GM12878 (cell line): ENCODE results near the gene RFFL. TPM values are rescaled to one million over a fixed set of nuclear protein-coding genes. Genes with fewer than 3 reads are reported as not detected.

Experiments
- ATAC-seq: fragments of 200-7000 bp; cut with Tn5 transposase; 3 replicates; pipeline ENCODE4 v1.9.1; 2020; ENCODE audit warnings: mild to moderate bottlenecking, moderate library complexity
- BruUV-seq: library from RNA; stranded (reverse); fragments of 400-500 nt; replicated peaks from 2 replicates; lab custom pipeline; 2021; lab: Mats Ljungman, UMichigan
- CTCF ChIA-PET: fragments of 300-600 bp; sonication (Branson Sonifier 250); formaldehyde crosslinking; extraction: SDS; loops from one replicate; lab custom pipeline; 2021; ENCODE audit warnings: inconsistent platforms; lab: Yijun Ruan, JAX
- POLR2A ChIA-PET: fragments of 350-600 bp; formaldehyde crosslinking; extraction: SDS; loops from one replicate; lab custom pipeline; 2021; ENCODE audit warnings: inconsistent platforms; lab: Charles Lee
- RAD21 ChIA-PET: fragments of 300-600 bp; sonication (Branson Sonifier 250); formaldehyde crosslinking; loops from one replicate; lab custom pipeline; 2023; ENCODE audit warnings: antibody characterized with exemption; ENCODE audit not compliant: unreplicated experiment; lab: Charles Lee
- SMC1A ChIA-PET: fragments of 300-600 bp; sonication (Branson Sonifier 250); formaldehyde crosslinking; loops from one replicate; lab custom pipeline; 2023; ENCODE audit not compliant: unreplicated experiment, uncharacterized antibody; lab: Charles Lee
- DNase-seq: peaks from one replicate; pipeline ENCODE4 v3.0.0-alpha.2; 2011; ENCODE audit warnings: low read depth, low spot score
- FAIRE-seq: peaks from 3 replicates; lab custom pipeline; 2011; peaks lifted over from hg19 to GRCh38; lab: Jason Lieb, UNC
- H2AFZ ChIP-seq: 2 replicates; pipeline ENCODE4 v1.6.0; 2011; ENCODE audit warnings: low read depth, low read length, control low read depth; ENCODE audit not compliant: control insufficient read depth
- H3K27ac ChIP-seq: 2 replicates; pipeline ENCODE4 v1.5.1; 2011; ENCODE audit warnings: control low read depth; ENCODE audit not compliant: control insufficient read depth, insufficient read depth
- H3K27me3 ChIP-seq, 2 experiments: replicated peaks in 1 of 2; 2 replicates each; pipeline versions ENCODE4 v1.6.0 to v1.6.1; 2011; ENCODE audit warnings: low read length in 1 of 2; ENCODE audit not compliant: control insufficient read depth in 2 of 2, insufficient read depth in 2 of 2
- H3K36me3 ChIP-seq, 2 experiments: 2 replicates each; pipeline ENCODE4 v1.5.1; 2011; ENCODE audit warnings: low read length in 1 of 2; ENCODE audit not compliant: control insufficient read depth in 2 of 2, insufficient read depth in 2 of 2
- H3K4me1 ChIP-seq: 2 replicates; pipeline ENCODE4 v1.6.1; 2011; ENCODE audit warnings: mild to moderate bottlenecking, low read length, moderate library complexity, mixed read lengths; ENCODE audit not compliant: control insufficient read depth, insufficient read depth
- H3K4me2 ChIP-seq: 2 replicates; pipeline ENCODE4 v1.6.0; 2011; ENCODE audit warnings: control low read depth; ENCODE audit not compliant: control insufficient read depth, insufficient read depth
- H3K4me3 ChIP-seq: fragments of 200-600 bp; sonication (generic); 2 replicates; pipeline ENCODE4 v1.5.1; 2016
- H3K79me2 ChIP-seq: 2 replicates; pipeline ENCODE4 v1.6.0; 2011; ENCODE audit warnings: low read length; ENCODE audit not compliant: control insufficient read depth, insufficient read depth
- H3K9ac ChIP-seq: 2 replicates; pipeline ENCODE4 v1.8.0; 2011; ENCODE audit warnings: low read length, control low read depth, mixed read lengths; ENCODE audit not compliant: control insufficient read depth, insufficient read depth
- H3K9me3 ChIP-seq: replicated peaks from 3 replicates; pipeline ENCODE4 v1.5.1; 2011; ENCODE audit warnings: mild to moderate bottlenecking, low read length; ENCODE audit not compliant: control insufficient read depth, insufficient read depth
- H4K20me1 ChIP-seq: 2 replicates; pipeline ENCODE4 v1.6.0; 2011; ENCODE audit not compliant: control insufficient read depth, insufficient read depth
- BHLHE40 ChIP-seq, 2 experiments: fragments of 450-650 bp in 1 of 2; IDR thresholded peaks; 2 replicates each; pipeline ENCODE4 v1.6.1; 2011 to 2017; ENCODE audit warnings: low read depth in 2 of 2, borderline replicate concordance in 1 of 2, improper control_type of control experiment in 1 of 2, low read length in 1 of 2, mild to moderate bottlenecking in 1 of 2
- CBFB ChIP-seq: IDR thresholded peaks from 2 replicates; pipeline ENCODE4 v1.6.1; 2016; ENCODE audit warnings: antibody characterized with exemption, low read depth
- CHD1 ChIP-seq: IDR thresholded peaks from 2 replicates; pipeline ENCODE4 v1.6.1; 2012; ENCODE audit warnings: low read depth, low read length, improper control_type of control experiment
- CUX1 ChIP-seq: IDR thresholded peaks from 2 replicates; pipeline ENCODE4 v1.6.1; 2012; ENCODE audit warnings: improper control_type of control experiment, low read depth, low read length; ENCODE audit not compliant: insufficient replicate concordance
- EED ChIP-seq: sonication (generic); IDR thresholded peaks from 2 replicates; pipeline ENCODE4 v1.6.1; 2016; ENCODE audit warnings: antibody characterized with exemption, low read depth
- ESRRA ChIP-seq: IDR thresholded peaks from 2 replicates; pipeline ENCODE4 v1.6.1; 2012; ENCODE audit warnings: mild to moderate bottlenecking, low read length, improper control_type of control experiment
- EZH2 ChIP-seq: IDR thresholded peaks from 2 replicates; pipeline ENCODE4 v1.6.1; 2012; ENCODE audit warnings: low read depth, mild to moderate bottlenecking, control low read depth, inconsistent platforms, low read length, borderline replicate concordance; ENCODE audit not compliant: control insufficient read depth
- LARP7 ChIP-seq: fragments of 450-650 bp; IDR thresholded peaks from 2 replicates; pipeline ENCODE4 v1.6.1; 2017; ENCODE audit warnings: mild to moderate bottlenecking
- NFYB ChIP-seq: IDR thresholded peaks from 2 replicates; pipeline ENCODE4 v1.6.1; 2011; ENCODE audit warnings: low read depth, mild to moderate bottlenecking, low read length, improper control_type of control experiment, moderate library complexity; ENCODE audit not compliant: insufficient read depth
- PAX5 ChIP-seq: IDR thresholded peaks from 2 replicates; pipeline ENCODE4 v1.6.1; 2011; ENCODE audit warnings: low read depth, low read length, borderline replicate concordance
- RFX5 ChIP-seq: IDR thresholded peaks from 2 replicates; pipeline ENCODE4 v1.6.1; 2011; ENCODE audit warnings: low read depth, low read length, improper control_type of control experiment
- ZNF384 ChIP-seq: IDR thresholded peaks from 2 replicates; pipeline ENCODE4 v1.6.1; 2012; ENCODE audit warnings: low read depth, mild to moderate bottlenecking, low read length, improper control_type of control experiment, borderline replicate concordance
- WGBS: methylation state at CpG from one replicate; pipeline ENCODE4 v1.1.6; 2016; ENCODE audit warnings: low lambda C conversion rate; ENCODE audit not compliant: insufficient replicate concordance, insufficient coverage; ENCODE audit errors: missing lambda C conversion rate; 5-methylcytosine and 5-hydroxymethylcytosine counted together
- in situ Hi-C: fragments of 300-500 bp; cut with MboI; formaldehyde crosslinking; loops from 9 replicates; pipeline ENCODE4 v1.14.3; 2018; ENCODE audit warnings: mixed read lengths
- intact Hi-C: fragments of 100-400 bp; cut with micrococcal nuclease; formaldehyde crosslinking; loops from one replicate; pipeline ENCODE4 v1.14.2; 2022; ENCODE audit not compliant: unreplicated experiment
- polyA plus RNA-seq, 11 experiments: library from polyadenylated mRNA; depleted of rRNA in 4 of 11; unstranded in 6 of 11; stranded (reverse) in 5 of 11; fragments of >200 nt; fragmentation: Nextera tagmentation in 4 of 11; fragmentation: Illumina TruSeq in 1 of 11; extraction: Ambion mirVana in 4 of 11; extraction: Trizol in 1 of 11; gene quantifications; 1 replicate in 1 of 11; 2 replicates in 10 of 11; pipeline versions ENCODE4 v1.2.1 to v1.2.3, GENCODE V29; 2011 to 2016; ENCODE audit warnings: inconsistent platforms in 2 of 11, missing spikeins in 2 of 11, low read depth in 1 of 11
- total RNA-seq, 4 experiments: library from RNA; depleted of rRNA in 3 of 4; stranded (reverse); fragments of >200 nt in 3 of 4; fragmentation: Illumina TruSeq in 1 of 4; extraction: Trizol in 1 of 4; gene quantifications; 2 replicates each; pipeline versions ENCODE4 v1.2.1 to v1.2.3, GENCODE V29; 2013 to 2021
- TF ChIP-seq, protein P1 (sequence below), 3 experiments: IDR thresholded peaks in 2 of 3; conservative IDR thresholded peaks in 1 of 3; 2 replicates each; pipeline ENCODE4 v1.5.1; 2011; ENCODE audit warnings: low read depth in 3 of 3, low read length in 3 of 3, mild to moderate bottlenecking in 3 of 3, control low read depth in 2 of 3, moderate library complexity in 2 of 3, inconsistent platforms in 1 of 3, mixed read lengths in 1 of 3; ENCODE audit not compliant: control insufficient read depth in 2 of 3, insufficient read depth in 1 of 3; ENCODE audit errors: extremely low read depth in 1 of 3
- TF ChIP-seq, protein P2 (sequence below): IDR thresholded peaks from 2 replicates; pipeline ENCODE4 v1.6.1; 2011; ENCODE audit warnings: borderline replicate concordance, low read depth, mild to moderate bottlenecking, moderate library complexity, low read length; ENCODE audit not compliant: insufficient read depth, poor library complexity, severe bottlenecking

The RFFL gene
- total and polyA plus RNA-seq, 10 of the 15 experiments (the other 5 are each of a cell fraction or from before 2014, with no cell fraction given) = 4.7 to 56.1 (median 26.9) TPM

GRCh38 chr17:35095741-35096140 lies 32.2 kb upstream of the RFFL start (continued):
- TF ChIP-seq CUX1 = no peak
- no peak for TF ChIP-seq BHLHE40 (IDR thresholded peaks at IDR 0.05; ENCODE audit: borderline replicate concordance in 1 of 2, low read depth in 2 of 2, low read length in 1 of 2)
- TF ChIP-seq, all 136 proteins: peak for 0

- ChIA-PET SMC1A (no interaction called here), POLR2A (interaction anchor here (0.5 to 0.9 kb wide), 2 partner anchors 8 to 144 kb away, joined by 3 to 8 read pairs; no protein-coding TSS in a partner anchor), CTCF (interaction anchor here (0.7 to 3.1 kb wide), 4 partner anchors 24 to 98 kb away, joined by 3 to 24 read pairs (median 3); partner anchors contain the start of gene RAD51D), RAD21 (no interaction called here)
- no peaks in the 10 kb centered on the region for H3K79me2 ChIP-seq
- no peak overlapping the region for H2AFZ ChIP-seq
- intact Hi-C loops = no loop called here
- no peak overlapping the region for H3K27ac ChIP-seq
- no peaks in the 10 kb centered on the region for H3K27me3 ChIP-seq
- peaks cover 2 to 3% of the 10 kb centered on the region in 2 experiments; a peak in 3 of 4 replicates for H3K36me3 ChIP-seq
- DNase-seq = no peak
- BruUV-seq = no TSS peak
- no peak overlapping the region for H3K4me2 ChIP-seq
- no peaks in the 10 kb centered on the region for H3K9me3 ChIP-seq
- H4K20me1 ChIP-seq = no peaks in the 10 kb centered on the region
- no peak for ATAC-seq
- FAIRE-seq = no peak
- no peak overlapping the region for H3K9ac ChIP-seq
- H3K4me1 ChIP-seq = peaks cover 1% of the 10 kb centered on the region
- in situ Hi-C loops = loop anchor here (5.0 kb wide), 1 partner anchor 98 kb away; no protein-coding TSS in a partner anchor
- no peak overlapping the region for H3K4me3 ChIP-seq
- 86% methylated on average over 2 of the region's 2 CpGs for WGBS
- TF ChIP-seq RFX5 (no peak), CHD1 (no peak), ZNF384 (no peak), NFYB (no peak), EED (no peak), CBFB (no peak), PAX5 (no peak), EZH2 (no peak), LARP7 (no peak), ESRRA (no peak)
- TF ChIP-seq, protein P1, sequence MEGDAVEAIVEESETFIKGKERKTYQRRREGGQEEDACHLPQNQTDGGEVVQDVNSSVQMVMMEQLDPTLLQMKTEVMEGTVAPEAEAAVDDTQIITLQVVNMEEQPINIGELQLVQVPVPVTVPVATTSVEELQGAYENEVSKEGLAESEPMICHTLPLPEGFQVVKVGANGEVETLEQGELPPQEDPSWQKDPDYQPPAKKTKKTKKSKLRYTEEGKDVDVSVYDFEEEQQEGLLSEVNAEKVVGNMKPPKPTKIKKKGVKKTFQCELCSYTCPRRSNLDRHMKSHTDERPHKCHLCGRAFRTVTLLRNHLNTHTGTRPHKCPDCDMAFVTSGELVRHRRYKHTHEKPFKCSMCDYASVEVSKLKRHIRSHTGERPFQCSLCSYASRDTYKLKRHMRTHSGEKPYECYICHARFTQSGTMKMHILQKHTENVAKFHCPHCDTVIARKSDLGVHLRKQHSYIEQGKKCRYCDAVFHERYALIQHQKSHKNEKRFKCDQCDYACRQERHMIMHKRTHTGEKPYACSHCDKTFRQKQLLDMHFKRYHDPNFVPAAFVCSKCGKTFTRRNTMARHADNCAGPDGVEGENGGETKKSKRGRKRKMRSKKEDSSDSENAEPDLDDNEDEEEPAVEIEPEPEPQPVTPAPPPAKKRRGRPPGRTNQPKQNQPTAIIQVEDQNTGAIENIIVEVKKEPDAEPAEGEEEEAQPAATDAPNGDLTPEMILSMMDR (IDR thresholded peaks at IDR 0.05 in 2 of 3, conservative IDR thresholded peaks at IDR 0.05 in 1 of 3; ENCODE audit: control insufficient read depth in 2 of 3, extremely low read depth in 1 of 3, insufficient read depth in 1 of 3, low read depth in 3 of 3, low read length in 3 of 3) = no peak
- TF ChIP-seq, protein P2, sequence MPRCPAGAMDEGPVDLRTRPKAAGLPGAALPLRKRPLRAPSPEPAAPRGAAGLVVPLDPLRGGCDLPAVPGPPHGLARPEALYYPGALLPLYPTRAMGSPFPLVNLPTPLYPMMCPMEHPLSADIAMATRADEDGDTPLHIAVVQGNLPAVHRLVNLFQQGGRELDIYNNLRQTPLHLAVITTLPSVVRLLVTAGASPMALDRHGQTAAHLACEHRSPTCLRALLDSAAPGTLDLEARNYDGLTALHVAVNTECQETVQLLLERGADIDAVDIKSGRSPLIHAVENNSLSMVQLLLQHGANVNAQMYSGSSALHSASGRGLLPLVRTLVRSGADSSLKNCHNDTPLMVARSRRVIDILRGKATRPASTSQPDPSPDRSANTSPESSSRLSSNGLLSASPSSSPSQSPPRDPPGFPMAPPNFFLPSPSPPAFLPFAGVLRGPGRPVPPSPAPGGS = no peak
Observed at GRCh38 chr17:35094902-35095301, 31.4 kb upstream of the RFFL start.
